Measurements from ENCODE around the gene ZNF254. TPM values are rescaled to one million over a fixed set of nuclear protein-coding genes. Genes with fewer than 3 reads are reported as not detected.
A peak's percentile ranks its signal among the peaks of the same experiment; 100 is the strongest.

Gene ZNF254
- total and polyA plus RNA-seq, 9 of the 15 experiments (the other 6 are each of a cell fraction or from before 2014, with no cell fraction given) = 10.7 to 22.1 (median 14.2) TPM

- TF ChIP-seq TAF7 (tag; IDR thresholded peaks at IDR 0.05) = peak; percentile 43; the same call in 1 of the 2 replicates
- TF ChIP-seq PPARD (CRISPR knock-in tag; IDR thresholded peaks at IDR 0.05) = no peak
- no peak for TF ChIP-seq LARP7 (IDR thresholded peaks at IDR 0.05)
- TF ChIP-seq ZNF134 (CRISPR knock-in tag; conservative IDR thresholded peaks at IDR 0.05) = no peak
- TF ChIP-seq UBTF (IDR thresholded peaks at IDR 0.05; ENCODE audit: borderline replicate concordance in 1 of 2, low read depth in 2 of 2, low read length in 2 of 2) = no peak
- TF ChIP-seq TBP (optimal IDR thresholded peaks at IDR 0.05; ENCODE audit: low read depth, low read length) = peak; percentile 77
- no peak for TF ChIP-seq TEAD2 (tag; IDR thresholded peaks at IDR 0.05)
- TF ChIP-seq PCBP2 (IDR thresholded peaks at IDR 0.05; ENCODE audit: low read depth, low read length, poor library complexity, severe bottlenecking) = no peak
- TF ChIP-seq PYGO2 (tag; IDR thresholded peaks at IDR 0.05) = no peak
- TF ChIP-seq RBM34 (IDR thresholded peaks at IDR 0.05; ENCODE audit: borderline replicate concordance, insufficient read depth, low read length) = no peak
- TF ChIP-seq GTF2B (IDR thresholded peaks at IDR 0.05; ENCODE audit: extremely low read depth, insufficient read length) = peak; percentile 70
- no peak for TF ChIP-seq ZNF76 (CRISPR knock-in tag; IDR thresholded peaks at IDR 0.05; ENCODE audit: borderline replicate concordance)
- TF ChIP-seq SMC3 (conservative IDR thresholded peaks at IDR 0.05; ENCODE audit: insufficient read depth, low read depth, low read length) = no peak
- TF ChIP-seq JUND (IDR thresholded peaks at IDR 0.05; ENCODE audit: borderline replicate concordance, low read depth, low read length) = 0 out of 2 replicates have a peak, but pooled peaks have one; percentile 5
- no peak for TF ChIP-seq JUND (tag; IDR thresholded peaks at IDR 0.05; ENCODE audit: borderline replicate concordance, low read depth, low read length)
- peak; percentile 92 for TF ChIP-seq SUPT5H (IDR thresholded peaks at IDR 0.05)
- no peak for TF ChIP-seq HDAC8 (tag; IDR thresholded peaks at IDR 0.05)
- TF ChIP-seq ZNF398 (CRISPR knock-in tag; IDR thresholded peaks at IDR 0.05) = no peak
- TF ChIP-seq CCNT2 (IDR thresholded peaks at IDR 0.05; ENCODE audit: borderline replicate concordance, extremely low read depth, insufficient read length, low read depth, low read length) = no peak
- TF ChIP-seq NFYB (IDR thresholded peaks at IDR 0.05; ENCODE audit: extremely low read depth, insufficient read length) = peak; percentile 64
- no peak for TF ChIP-seq ZFP36 (IDR thresholded peaks at IDR 0.05; ENCODE audit: low read depth, low read length, partially characterized antibody)
- no peak for TF ChIP-seq ZBTB2 (IDR thresholded peaks at IDR 0.05)
- no peak for TF ChIP-seq RUNX1 (IDR thresholded peaks at IDR 0.05; ENCODE audit: low read depth)
Observed at GRCh38 chr19:24086974-24087595, at the start of gene ZNF254 (continued).

Measured in K562 (cell line).